SH-SY5Y (cell line): ENCODE data around the gene CHAT.

ENCODE experiments used
- GATA2 ChIP-seq: IDR thresholded peaks from 2 replicates; pipeline ENCODE4 v1.6.1; 2011; ENCODE audit warnings: mild to moderate bottlenecking, low read depth, low read length
- GATA3 ChIP-seq: IDR thresholded peaks from 2 replicates; pipeline ENCODE4 v1.6.1; 2011; ENCODE audit warnings: low read depth, mild to moderate bottlenecking, low read length, moderate library complexity

CHAT gene

DNA sequence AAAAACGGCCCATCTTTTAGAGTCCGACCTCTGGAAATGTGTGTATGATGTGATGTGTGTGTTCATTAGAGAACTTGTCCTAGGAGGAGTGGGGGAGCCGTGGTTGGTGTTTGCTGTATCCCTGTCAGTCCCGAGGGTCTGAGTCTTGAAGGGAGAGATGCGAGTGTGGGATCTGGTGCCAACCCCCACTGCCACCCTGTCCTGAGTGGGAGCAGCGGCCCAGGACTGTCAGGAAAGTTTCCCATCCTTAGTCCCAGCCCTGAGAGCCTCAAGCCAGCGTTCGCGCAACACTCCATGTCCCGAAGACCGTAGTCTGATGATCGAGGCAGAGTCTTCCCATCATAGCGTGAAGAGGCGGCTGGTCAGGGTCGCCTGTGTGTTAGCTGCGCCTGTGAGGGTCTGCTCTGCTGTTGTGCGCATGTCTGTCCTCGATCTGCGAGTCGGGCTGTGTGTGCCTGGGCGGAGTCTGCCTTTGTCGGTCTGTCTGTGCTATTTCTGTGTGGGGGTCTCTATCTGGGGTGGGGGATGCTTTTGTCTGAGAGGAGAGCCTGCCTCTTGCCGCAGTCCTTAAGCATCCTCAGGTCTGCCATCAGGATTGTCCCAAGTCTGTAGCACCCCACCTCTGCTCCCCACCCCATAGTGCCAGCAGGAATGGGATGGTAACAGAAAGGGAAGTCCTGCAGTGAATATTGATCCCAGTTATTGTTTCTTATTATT is 514 bp upstream of the CHAT start:
- TF ChIP-seq GATA3 (no peak), GATA2 (no peak)

DNA sequence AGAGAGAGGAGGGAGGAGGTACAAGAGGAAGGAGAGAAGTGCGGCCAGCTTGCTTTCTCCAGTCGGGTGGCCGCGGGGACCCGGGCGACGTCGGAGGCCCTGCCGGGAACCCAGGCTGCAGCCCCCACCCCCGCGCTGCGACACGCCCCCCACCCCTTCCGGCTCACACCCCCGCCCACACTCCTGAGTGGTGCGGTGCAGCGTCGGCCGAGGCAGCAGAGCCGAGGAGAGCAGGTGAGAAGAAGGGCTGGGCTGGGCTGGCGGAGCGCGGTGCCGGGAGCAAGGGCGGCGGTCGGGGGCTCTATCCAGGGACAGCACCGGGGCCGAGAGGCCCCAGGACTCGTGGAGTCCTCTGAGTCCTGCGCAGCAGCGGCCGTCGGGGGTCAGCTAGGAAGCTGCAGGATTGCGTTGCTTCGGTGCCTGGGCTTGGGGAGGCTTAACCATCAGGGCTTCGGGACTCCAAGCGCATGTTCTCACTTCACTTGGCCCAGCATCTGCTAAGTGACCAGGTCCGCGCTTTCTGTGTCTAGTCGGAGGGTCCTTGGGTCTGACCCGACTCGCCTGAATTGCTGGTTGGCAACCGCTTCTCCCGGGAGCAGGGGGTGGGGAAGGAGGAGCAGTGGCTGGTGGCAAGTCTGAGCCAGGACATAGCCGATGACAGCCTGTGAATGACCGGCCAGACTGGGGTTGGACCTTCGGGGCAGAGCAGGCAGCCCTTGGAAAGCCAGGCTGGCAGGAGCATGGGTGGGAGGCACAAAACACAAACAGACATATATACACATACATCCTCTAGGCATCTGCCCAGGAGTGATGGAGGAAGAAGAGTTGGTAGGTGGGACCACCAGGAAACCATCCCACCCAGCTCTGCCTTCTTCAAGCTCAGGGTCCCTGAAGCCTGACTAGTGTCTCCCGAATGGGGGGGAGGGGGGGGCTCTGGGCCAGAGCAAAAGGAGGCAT is 683 bp downstream of the CHAT start:
- TF ChIP-seq GATA3: no peak
- no peak for TF ChIP-seq GATA2

DNA sequence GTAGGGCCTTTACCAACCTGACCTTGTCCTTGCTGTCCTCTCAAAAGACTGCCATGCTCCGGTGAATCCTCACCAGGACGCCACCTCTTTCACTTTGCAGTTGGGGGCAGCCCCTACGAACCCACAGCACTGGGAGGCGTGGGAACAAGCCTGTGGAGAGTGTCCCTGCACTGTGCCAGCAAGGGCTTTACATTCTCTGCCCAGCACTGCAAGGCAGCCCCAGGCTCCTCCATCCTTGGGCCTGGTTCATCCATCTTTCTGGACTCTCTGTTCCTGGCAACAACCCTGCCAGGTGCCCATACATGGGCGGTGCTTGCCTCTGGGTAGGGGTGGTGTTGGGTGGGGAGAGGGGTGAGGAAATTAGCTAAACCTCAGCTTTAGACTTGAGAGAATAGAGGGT is 1.4 kb downstream of the CHAT start:
- TF ChIP-seq GATA2 (no peak), GATA3 (no peak)

DNA sequence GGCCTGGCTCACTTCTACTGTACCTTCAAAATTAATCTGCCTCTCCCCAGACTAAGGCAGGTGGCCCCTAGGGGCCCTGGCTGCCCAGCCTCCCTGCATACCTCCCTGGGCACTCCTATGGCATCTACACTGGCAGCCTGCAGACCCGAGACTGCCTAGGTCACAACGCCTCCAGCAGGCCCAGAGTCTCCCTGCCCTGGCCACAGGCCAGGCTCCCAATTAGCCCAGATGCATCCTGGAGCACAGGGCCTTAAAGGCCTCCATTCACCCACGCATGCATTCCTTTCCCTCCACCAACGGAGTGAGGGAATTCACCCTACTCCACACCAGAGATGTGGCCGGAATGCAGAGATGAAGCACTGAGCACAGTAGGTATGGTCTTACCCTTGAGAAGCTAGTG is 1.9 kb downstream of the CHAT start:
- no peak for TF ChIP-seq GATA2
- TF ChIP-seq GATA3: no peak

DNA sequence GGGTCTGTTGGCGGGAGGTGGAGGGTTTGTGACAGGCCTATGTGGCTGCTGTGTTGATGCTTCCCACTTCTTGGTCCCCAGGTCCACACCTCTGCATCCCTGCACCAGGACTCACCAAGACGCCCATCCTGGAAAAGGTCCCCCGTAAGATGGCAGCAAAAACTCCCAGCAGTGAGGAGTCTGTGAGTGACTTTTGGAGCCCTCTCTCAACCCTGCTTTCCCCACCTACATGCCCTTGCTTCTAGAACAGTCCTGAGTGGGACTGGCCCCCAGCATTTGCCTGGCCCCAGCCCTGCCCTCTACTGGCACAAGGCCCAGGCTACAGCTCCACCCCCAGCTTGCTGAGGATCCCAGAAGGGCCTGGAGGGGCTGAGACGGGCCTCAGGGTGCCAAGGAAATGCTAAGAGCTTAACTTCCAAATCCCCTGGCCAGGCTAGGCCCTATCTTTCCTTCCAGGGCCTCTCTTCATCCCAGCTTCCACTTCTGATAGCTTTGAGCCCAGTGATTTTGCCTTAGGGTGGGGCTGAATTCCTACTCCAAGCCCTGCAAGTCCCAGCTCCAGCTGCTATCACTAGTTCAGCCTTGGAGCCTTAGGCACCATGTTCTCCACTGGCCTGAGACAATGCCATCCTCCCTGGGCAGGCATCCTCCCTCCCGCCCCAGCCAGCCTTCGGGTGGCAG is 2.7 kb downstream of the CHAT start:
- TF ChIP-seq GATA2 (no peak), GATA3 (no peak)

GRCh38 chr10:49617121-49618020 is 3.5 kb downstream of the CHAT start:
- TF ChIP-seq GATA2 (no peak; the same call in 1 of the 2 replicates), GATA3 (no peak)

GRCh38 chr10:49618821-49619220 is 5.0 kb downstream of the CHAT start:
- TF ChIP-seq GATA3: no peak
- no peak for TF ChIP-seq GATA2

- TF ChIP-seq GATA2: no peak
Measured at GRCh38 chr10:49619613-49620012, 5.8 kb downstream of the CHAT start.

GRCh38 chr10:49620286-49620810 is 6.5 kb downstream of the CHAT start:
- TF ChIP-seq GATA3 (no peak), GATA2 (no peak)

DNA sequence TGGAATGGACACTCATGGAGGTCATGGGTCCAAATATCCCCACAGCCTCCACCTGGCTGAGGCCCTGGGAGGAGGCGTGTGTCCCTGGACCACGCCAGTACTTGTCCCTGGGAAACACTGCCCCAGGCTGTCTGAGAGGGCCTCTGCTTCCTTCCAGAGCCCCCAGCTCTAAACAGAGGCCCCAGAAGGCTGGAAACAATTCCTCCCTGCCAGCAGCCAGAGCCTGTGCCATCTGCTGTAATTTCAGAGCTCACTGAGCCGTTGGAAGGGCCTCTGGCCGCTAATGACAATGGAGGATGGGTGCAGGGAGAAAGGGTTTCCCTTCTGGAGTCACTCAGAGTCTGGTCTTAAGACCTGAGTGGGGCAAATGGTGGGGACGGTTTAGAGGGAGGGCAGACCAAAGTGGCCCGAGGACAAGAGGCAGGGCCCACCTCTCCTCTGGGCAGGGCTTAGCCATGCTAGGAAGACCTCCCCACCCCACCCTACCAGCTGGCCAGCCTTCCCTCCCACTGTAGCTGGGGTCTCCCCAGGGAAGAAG is 7.1 kb downstream of the CHAT start:
- TF ChIP-seq GATA2: no peak
- no peak for TF ChIP-seq GATA3

DNA sequence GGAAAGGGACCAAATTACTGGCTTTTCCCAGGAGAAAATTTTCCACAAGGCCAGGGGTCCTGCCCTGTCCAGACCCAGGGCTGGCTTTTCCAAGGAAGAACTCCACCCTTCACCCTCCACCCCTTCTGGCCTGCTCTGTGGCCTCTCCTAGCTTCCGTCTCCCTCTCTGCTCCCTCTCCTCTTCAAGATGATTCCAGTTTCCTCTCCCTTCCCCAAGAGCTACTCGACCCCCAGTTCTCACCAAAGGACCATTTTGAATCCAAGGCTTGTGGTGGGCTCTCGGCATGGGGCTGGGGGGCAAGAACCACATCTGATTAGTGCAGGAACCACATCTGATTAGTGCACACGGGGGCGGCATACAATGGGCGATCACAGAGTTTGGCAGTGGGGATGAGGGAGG is 7.7 kb downstream of the CHAT start:
- TF ChIP-seq GATA3: no peak

DNA sequence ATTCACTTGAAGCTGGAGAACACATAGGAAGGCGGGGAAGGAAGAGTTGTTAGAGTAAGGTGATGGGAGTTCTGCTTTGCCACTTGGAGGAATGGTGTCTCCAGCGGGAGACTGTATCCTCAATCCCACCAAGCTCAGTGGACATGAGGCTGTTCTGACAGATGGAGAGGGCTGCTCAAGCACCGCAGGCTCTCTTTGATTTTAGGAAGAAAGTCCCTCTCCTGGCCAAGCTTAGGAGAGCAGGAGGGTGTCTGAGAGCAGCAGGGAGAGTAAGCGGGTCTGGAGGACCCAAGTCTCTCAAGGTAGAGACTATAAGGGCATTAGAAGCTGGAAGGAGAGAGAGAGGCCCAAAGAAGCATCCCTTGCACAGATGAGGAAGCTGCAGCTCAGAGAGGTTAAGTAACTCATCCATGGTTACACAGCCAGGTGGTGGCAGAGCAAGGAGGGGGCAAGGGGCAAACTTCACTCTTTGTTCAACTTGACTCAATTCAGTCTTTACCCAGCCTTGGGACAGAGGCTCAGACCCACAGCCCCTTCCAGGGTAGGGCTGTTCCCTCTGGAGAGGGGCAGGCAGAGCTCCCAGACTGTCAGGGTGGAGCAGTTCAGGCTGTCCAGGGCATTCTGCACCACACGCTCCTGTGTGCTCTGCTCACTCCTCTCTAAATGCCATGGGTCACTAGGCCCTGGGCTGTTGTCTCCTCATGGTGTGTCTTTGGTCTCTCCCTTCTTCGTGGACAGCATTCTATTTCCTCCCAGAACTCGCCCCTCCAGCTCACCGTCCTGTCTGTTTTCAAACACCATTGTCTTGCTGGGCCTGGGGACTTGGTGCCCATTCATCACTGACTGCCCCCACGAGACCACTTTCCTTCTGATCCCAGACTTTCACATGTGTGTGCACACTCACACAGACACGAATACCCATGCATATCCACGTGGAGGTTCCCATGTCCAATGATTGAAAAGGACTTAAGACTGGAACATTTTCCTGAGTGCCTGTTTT is 8.9 kb downstream of the CHAT start:
- TF ChIP-seq GATA2: no peak
- TF ChIP-seq GATA3: no peak
